ENCODE data around the gene SLC12A5. TPM values are rescaled to one million over a fixed set of nuclear protein-coding genes. Genes with fewer than 3 reads are reported as not detected.
"Not testable (repeated sequence)": the region's sequence is repeated elsewhere in the genome, so short reads cannot be mapped to it uniquely, and the experiment has no call there.

SLC12A5 gene
- total RNA-seq, 1 donor from 2014 or later, result 0.17 TPM

GRCh38 chr20:46083101-46083500 lies 54.1 kb downstream of the SLC12A5 start:
- no peak for DNase-seq

- DNase-seq, result no peak
Measured at GRCh38 chr20:46083531-46084061, 54.6 kb downstream of the SLC12A5 start.

GRCh38 chr20:46084805-46085178 lies 55.8 kb downstream of the SLC12A5 start:
- DNase-seq, result no peak

DNA sequence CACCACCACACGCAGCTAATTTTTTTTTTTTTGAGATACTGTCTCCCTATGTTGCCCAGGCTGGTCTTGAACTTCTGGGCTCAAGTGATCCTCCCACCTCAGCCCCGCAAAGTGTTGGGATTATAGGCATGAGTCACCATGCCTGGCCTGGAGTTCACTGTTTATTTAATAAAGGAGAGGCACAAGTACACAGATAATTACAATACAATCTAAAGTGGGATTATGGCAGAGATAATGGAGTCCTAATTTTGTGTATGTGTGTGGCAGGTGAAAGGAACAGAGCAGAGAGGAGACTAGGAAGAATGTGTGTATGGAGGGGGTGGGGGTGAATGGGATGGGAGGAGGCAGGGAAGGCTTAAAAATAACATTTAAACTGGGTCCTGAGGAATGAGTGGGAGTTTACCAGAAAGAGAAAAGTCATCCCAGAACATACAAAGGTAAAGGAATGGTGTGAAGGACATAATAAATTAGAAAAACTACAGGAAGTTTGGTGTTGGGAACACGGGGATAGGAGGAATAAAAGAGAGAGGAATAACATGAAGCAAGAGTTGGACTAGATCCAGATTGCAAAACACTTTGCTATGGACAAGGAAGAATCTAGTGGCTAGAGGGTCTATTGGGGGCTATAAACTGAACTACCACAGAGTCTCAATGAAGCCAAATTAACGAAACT lies 56.3 kb downstream of the SLC12A5 start:
- DNase-seq, result peak; percentile 18

- DNase-seq, result peak; percentile 46
Measured at GRCh38 chr20:46087161-46087560, 58.1 kb downstream of the SLC12A5 start.

- DNase-seq, result peak; percentile 26
Measured at GRCh38 chr20:46088409-46089166, 59.6 kb downstream of the SLC12A5 start.

DNA sequence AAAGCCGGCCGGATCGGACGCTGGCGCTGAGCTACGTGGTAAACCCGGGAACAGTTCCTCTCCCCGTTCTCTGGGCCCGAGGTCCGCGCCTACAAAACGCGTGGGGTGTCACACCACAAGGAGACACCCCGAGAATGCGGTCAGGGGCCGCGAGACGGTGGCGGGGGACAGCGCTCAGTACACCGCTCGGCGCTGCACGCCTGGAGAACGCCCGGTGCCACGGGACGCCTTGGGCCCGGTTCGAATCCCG lies 60.1 kb downstream of the SLC12A5 start:
- peak; percentile 56 for DNase-seq

GRCh38 chr20:46089417-46090388 lies 60.7 kb downstream of the SLC12A5 start, which contains the start of gene NCOA5:
Gene NCOA5, minus strand, starts transcription at chr20:46089962. Its CDS starts 10,538 bp downstream, at chr20:46079424.
- peak; percentile 97 for DNase-seq

DNA sequence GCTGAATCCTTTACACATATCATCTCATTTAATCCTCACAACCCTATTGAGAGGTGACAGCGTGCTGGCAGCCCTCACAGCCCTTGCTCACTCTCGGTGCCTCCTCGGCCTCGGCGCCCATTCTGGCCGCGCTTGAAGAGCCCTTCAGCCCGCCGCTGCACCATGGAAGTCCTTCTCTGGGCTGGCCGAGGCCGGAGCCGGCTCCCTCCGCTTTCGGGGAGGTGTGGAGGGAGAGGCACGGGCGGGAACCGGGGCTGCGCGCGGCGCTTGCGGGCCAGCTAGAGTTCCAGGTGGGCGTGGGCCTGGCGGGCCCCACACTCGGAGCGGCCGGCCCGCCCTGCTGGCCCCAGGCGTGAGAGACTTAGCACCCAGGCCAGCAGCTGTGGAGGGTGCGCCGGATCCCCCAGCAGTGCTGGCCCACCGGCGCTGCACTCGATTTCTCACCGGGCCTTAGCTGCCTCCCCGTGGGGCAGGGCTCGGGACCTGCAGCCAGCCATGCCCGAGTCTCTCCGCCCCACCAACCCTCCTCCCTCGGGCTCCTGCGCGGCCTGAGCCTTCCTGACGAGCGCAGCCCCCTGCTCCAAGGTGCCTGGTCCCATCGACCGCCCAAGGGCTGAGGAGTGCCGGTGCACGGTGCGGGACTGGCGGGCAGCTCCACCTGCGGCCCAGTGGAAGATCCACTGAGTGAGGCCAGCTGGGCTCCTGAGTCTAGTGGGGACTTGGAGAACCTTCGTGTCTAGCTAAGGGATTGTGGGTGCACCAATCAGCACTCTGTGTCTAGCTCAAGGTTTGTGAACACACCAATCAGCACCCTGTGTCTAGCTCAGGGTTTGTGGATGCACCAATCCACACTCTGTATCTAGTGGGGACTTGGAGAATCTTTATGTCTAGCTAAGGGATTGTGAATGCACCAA lies 62.9 kb downstream of the SLC12A5 start:
- not testable (repeated sequence) for DNase-seq

- no peak for DNase-seq
Measured at GRCh38 chr20:46093531-46093930, 64.5 kb downstream of the SLC12A5 start.

GRCh38 chr20:46099491-46100287 lies 70.7 kb downstream of the SLC12A5 start:
- peak; percentile 40 for DNase-seq

- DNase-seq, result not testable (repeated sequence)
Measured at GRCh38 chr20:46100444-46100843, 71.4 kb downstream of the SLC12A5 start.

DNA sequence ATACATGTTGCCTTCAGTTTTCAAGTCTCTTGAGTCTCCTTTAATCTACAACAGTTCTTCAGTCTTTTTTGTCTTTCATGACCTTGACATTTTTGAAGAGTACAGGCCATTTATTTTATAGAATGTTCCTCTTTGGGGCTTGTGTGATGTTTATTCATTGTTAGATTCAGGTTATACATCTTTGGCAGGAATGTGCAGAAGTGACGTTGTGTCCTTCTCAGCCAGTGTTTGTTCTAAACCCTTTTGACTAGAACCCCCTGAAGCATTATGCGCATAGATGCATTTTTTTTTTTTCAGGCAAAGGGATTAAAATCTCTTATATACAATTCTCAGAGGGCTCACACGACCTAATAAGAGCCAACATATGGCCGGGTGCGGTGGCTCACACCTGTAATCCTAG lies 72.0 kb downstream of the SLC12A5 start:
- no peak for DNase-seq

DNA sequence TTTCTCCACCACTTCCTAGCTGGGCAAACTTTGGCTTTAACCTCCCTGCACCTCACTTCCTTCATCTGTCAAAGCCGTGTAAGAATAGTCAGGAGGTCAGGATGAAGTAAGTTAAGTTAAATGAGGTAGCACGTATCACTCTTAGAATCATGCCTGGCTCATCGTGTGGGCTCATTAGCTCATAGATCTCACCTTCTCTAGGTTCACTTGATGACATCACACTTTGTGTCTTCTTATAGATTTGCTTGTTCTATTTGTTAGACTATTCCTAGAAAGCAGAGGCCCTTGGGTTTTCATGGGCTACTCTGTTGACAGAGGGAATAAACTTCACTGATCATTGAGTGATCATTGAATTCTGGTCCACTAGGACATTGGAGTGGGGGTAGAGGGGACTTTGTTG lies 72.9 kb downstream of the SLC12A5 start:
- DNase-seq, result no peak

DNA sequence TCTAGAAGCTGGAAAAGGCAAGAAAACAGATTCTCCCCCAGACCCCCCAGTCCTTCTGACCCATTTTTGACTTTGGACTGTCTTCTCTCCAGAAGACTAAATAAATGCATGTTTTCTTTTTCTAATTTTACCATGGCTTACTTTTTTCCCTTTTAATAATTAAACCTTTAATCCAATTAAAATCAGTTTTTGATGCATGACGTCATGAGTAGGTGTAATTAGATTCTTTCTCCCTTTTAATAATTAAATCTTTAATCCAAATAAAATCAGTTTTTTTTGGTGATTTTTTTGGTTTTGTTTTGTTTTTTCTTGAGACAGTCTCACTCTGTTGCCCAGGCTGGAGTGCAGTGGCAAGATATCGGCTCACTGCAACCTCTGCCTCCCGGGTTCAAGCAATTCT lies 73.9 kb downstream of the SLC12A5 start:
- no peak for DNase-seq

- DNase-seq, result no peak
Measured at GRCh38 chr20:46104262-46104661, 75.2 kb downstream of the SLC12A5 start.

GRCh38 chr20:46107061-46107460 lies 78.0 kb downstream of the SLC12A5 start:
- no peak for DNase-seq

- no peak for DNase-seq
Measured at GRCh38 chr20:46108435-46108841, 79.4 kb downstream of the SLC12A5 start.

- DNase-seq, result no peak
Measured at GRCh38 chr20:46108976-46109375, 80.0 kb downstream of the SLC12A5 start.

All from dermis blood vessel endothelial cell (primary cell).